ENCODE data around the gene CUL2.
A peak's percentile ranks its signal among the peaks of the same experiment; 100 is the strongest.
"Not testable (repeated sequence)": the region's sequence is repeated elsewhere in the genome, so short reads cannot be mapped to it uniquely, and the experiment has no call there.

Gene CUL2

GRCh38 chr10:35090162-35090954 is at the start of gene CUL2:
TSS of gene CUL2 (minus strand) at chr10:35090341. CDS start at chr10:35071317, 19,024 bp downstream.
- DNase-seq (ENCODE audit: low spot score), result peak; percentile 97

- no peak for DNase-seq (ENCODE audit: low spot score)
Observed at GRCh38 chr10:35136263-35136815, 46.2 kb upstream of the CUL2 start.

GRCh38 chr10:35135861-35136260 is 45.7 kb upstream of the CUL2 start:
- DNase-seq (ENCODE audit: low spot score), result no peak

- DNase-seq (ENCODE audit: low spot score), result no peak
Observed at GRCh38 chr10:35133586-35133985, 43.4 kb upstream of the CUL2 start.

GRCh38 chr10:35132727-35133126 is 42.6 kb upstream of the CUL2 start:
- no peak for DNase-seq (ENCODE audit: low spot score)

- no peak for DNase-seq (ENCODE audit: low spot score)
Observed at GRCh38 chr10:35130663-35131062, 40.5 kb upstream of the CUL2 start.

GRCh38 chr10:35129185-35129674 is 39.1 kb upstream of the CUL2 start:
- no peak for DNase-seq (ENCODE audit: low spot score)

- DNase-seq (ENCODE audit: low spot score), result peak; percentile 35
Observed at GRCh38 chr10:35127289-35127891, 37.2 kb upstream of the CUL2 start.

GRCh38 chr10:35126530-35127288 is 36.6 kb upstream of the CUL2 start, which contains the start of gene CREM:
TSS of gene CREM (plus strand) at chr10:35126846. CDS start at chr10:35137836, 10,990 bp downstream.
- DNase-seq (ENCODE audit: low spot score), result peak; percentile 97

- no peak for DNase-seq (ENCODE audit: low spot score)
Observed at GRCh38 chr10:35126062-35126529, 36.0 kb upstream of the CUL2 start.

GRCh38 chr10:35124540-35124939 is 34.4 kb upstream of the CUL2 start:
- no peak for DNase-seq (ENCODE audit: low spot score)

GRCh38 chr10:35119378-35119777 is 29.2 kb upstream of the CUL2 start:
- DNase-seq (ENCODE audit: low spot score), result no peak

- no peak for DNase-seq (ENCODE audit: low spot score)
Observed at GRCh38 chr10:35112571-35112970, 22.4 kb upstream of the CUL2 start.

GRCh38 chr10:35103882-35104281 is 13.7 kb upstream of the CUL2 start:
- no peak for DNase-seq (ENCODE audit: low spot score)

- no peak for DNase-seq (ENCODE audit: low spot score)
Observed at GRCh38 chr10:35097510-35097909, 7.4 kb upstream of the CUL2 start.

- DNase-seq (ENCODE audit: low spot score), result no peak
Observed at GRCh38 chr10:35096312-35096711, 6.2 kb upstream of the CUL2 start.

GRCh38 chr10:35092851-35093250 is 2.7 kb upstream of the CUL2 start:
- DNase-seq (ENCODE audit: low spot score), result no peak

- no peak for DNase-seq (ENCODE audit: low spot score)
Observed at GRCh38 chr10:35091994-35092790, 2.1 kb upstream of the CUL2 start.

- peak; percentile 43 for DNase-seq (ENCODE audit: low spot score)
Observed at GRCh38 chr10:35089611-35090161, 455 bp downstream of the CUL2 start.

- DNase-seq (ENCODE audit: low spot score), result no peak
Observed at GRCh38 chr10:35083242-35083641, 6.9 kb downstream of the CUL2 start.

GRCh38 chr10:35080261-35080660 is 9.9 kb downstream of the CUL2 start:
- DNase-seq (ENCODE audit: low spot score), result not testable (repeated sequence)
